ENCODE measurements around the gene OR5K4.
"Not testable (repeated sequence)": the region's sequence is repeated elsewhere in the genome, so short reads cannot be mapped to it uniquely, and the experiment has no call there.

OR5K4 gene

GRCh38 chr3:98395101-98395500 lies 41.4 kb downstream of the OR5K4 start:
- H3K4me3 ChIP-seq (ENCODE audit: low read length) = no peak overlapping the region
- no peak for DNase-seq (ENCODE audit: low read depth)
- TF ChIP-seq CTCF (conservative IDR thresholded peaks at IDR 0.05; ENCODE audit: low read depth, low read length) = no peak

- not testable (repeated sequence) for H3K4me3 ChIP-seq (ENCODE audit: low read length); DNase-seq (ENCODE audit: low read depth)
Observed at GRCh38 chr3:98396482-98396881, 42.8 kb downstream of the OR5K4 start.

- H3K4me3 ChIP-seq (ENCODE audit: low read length) = no peak overlapping the region
- no peak for DNase-seq (ENCODE audit: low read depth)
- no peak for TF ChIP-seq CTCF (conservative IDR thresholded peaks at IDR 0.05; ENCODE audit: low read depth, low read length)
Observed at GRCh38 chr3:98398513-98398912, 44.9 kb downstream of the OR5K4 start.

- no peak overlapping the region for H3K4me3 ChIP-seq (ENCODE audit: low read length)
- no peak for TF ChIP-seq CTCF (conservative IDR thresholded peaks at IDR 0.05; ENCODE audit: low read depth, low read length)
- DNase-seq (ENCODE audit: low read depth) = no peak
Observed at GRCh38 chr3:98402507-98402906, 48.9 kb downstream of the OR5K4 start.

- DNase-seq (ENCODE audit: low read depth) = no peak
- no peak for TF ChIP-seq CTCF (conservative IDR thresholded peaks at IDR 0.05; ENCODE audit: low read depth, low read length)
- H3K4me3 ChIP-seq (ENCODE audit: low read length) = no peak overlapping the region
Observed at GRCh38 chr3:98404010-98404409, 50.4 kb downstream of the OR5K4 start.

Data from retinal pigment epithelial cell (primary cell).